OCI-LY7 (cell line): ENCODE data around the gene EYS. TPM values are rescaled to one million over a fixed set of nuclear protein-coding genes. Genes with fewer than 3 reads are reported as not detected.
"Not testable (repeated sequence)": the region's sequence is repeated elsewhere in the genome, so short reads cannot be mapped to it uniquely, and the experiment has no call there.

Experiments used
- BruUV-seq: library from RNA; stranded (reverse); fragments of 400-500 nt; replicated peaks from 2 replicates; lab custom pipeline; 2021; lab: Mats Ljungman, UMichigan
- CTCF ChIA-PET: fragments of 300-600 bp; sonication (Branson Sonifier 250); formaldehyde crosslinking; loops from one replicate; lab custom pipeline; 2022; ENCODE audit warnings: antibody characterized with exemption; ENCODE audit not compliant: unreplicated experiment; lab: Charles Lee
- POLR2A ChIA-PET: fragments of 300-600 bp; sonication (Branson Sonifier 250); formaldehyde crosslinking; loops from one replicate; lab custom pipeline; 2022; ENCODE audit warnings: antibody characterized with exemption; lab: Charles Lee
- DNase-seq: peaks from one replicate; pipeline ENCODE4 v3.0.0-alpha.2; 2015; ENCODE audit warnings: low spot score
- H2AFZ ChIP-seq: fragments of 200-600 bp; sonication (generic), shearing (Covaris generic); 2 replicates; pipeline ENCODE4 v1.6.1; 2014; ENCODE audit warnings: mild to moderate bottlenecking, antibody characterized with exemption, low read length, moderate library complexity
- H3K27ac ChIP-seq: fragments of 200-600 bp; sonication (generic); 2 replicates; pipeline ENCODE4 v1.5.1; 2014; ENCODE audit warnings: mixed run types, low read depth, mild to moderate bottlenecking, moderate library complexity, low read length, inconsistent platforms; ENCODE audit not compliant: poor library complexity, severe bottlenecking
- H3K36me3 ChIP-seq: fragments of 200-600 bp; sonication (generic); 2 replicates; pipeline ENCODE4 v1.6.1; 2014; ENCODE audit warnings: mild to moderate bottlenecking, antibody characterized with exemption, low read length, moderate library complexity, mixed read lengths; ENCODE audit not compliant: insufficient read depth
- H3K4me1 ChIP-seq: fragments of 200-600 bp; sonication (generic); 2 replicates; pipeline ENCODE4 v1.5.1; 2014; ENCODE audit warnings: mild to moderate bottlenecking, low read length; ENCODE audit not compliant: insufficient read depth, poor library complexity, severe bottlenecking
- H3K4me2 ChIP-seq: fragments of 200-600 bp; sonication (generic); 2 replicates; pipeline ENCODE4 v1.6.1; 2014; ENCODE audit warnings: mild to moderate bottlenecking, low read length
- H3K4me3 ChIP-seq: fragments of 200-600 bp; sonication (generic); 2 replicates; pipeline ENCODE4 v1.5.1; 2014; ENCODE audit warnings: mild to moderate bottlenecking, low read depth, low read length; ENCODE audit not compliant: poor library complexity, severe bottlenecking
- H3K79me2 ChIP-seq: fragments of 200-600 bp; sonication (generic); 2 replicates; pipeline ENCODE4 v1.6.1; 2016; ENCODE audit warnings: low read depth, mild to moderate bottlenecking, low read length, moderate library complexity, mixed read lengths; ENCODE audit not compliant: insufficient read depth
- H3K9me2 ChIP-seq: fragments of 200-600 bp; sonication (generic); 2 replicates; pipeline ENCODE4 v1.6.1; 2016; ENCODE audit warnings: mild to moderate bottlenecking, low read length, mixed read lengths; ENCODE audit not compliant: insufficient read depth
- H3K9me3 ChIP-seq: fragments of 200-600 bp; sonication (generic); 2 replicates; pipeline ENCODE4 v1.6.1; 2014; ENCODE audit warnings: mild to moderate bottlenecking, mixed run types, low read length, mixed read lengths
- H4K20me1 ChIP-seq: fragments of 200-600 bp; sonication (generic); 2 replicates; pipeline ENCODE4 v1.6.1; 2014; ENCODE audit warnings: mild to moderate bottlenecking, antibody characterized with exemption, low read length, moderate library complexity, mixed read lengths; ENCODE audit not compliant: insufficient read depth
- CTCF ChIP-seq: fragments of 200-600 bp; sonication (generic); conservative IDR thresholded peaks from 2 replicates; pipeline ENCODE4 v1.5.1; 2014; ENCODE audit warnings: mild to moderate bottlenecking, antibody characterized with exemption, low read length, moderate library complexity, mixed read lengths
- EZH2phosphoT487 ChIP-seq: fragments of 200-600 bp; sonication (generic); IDR thresholded peaks from 2 replicates; pipeline ENCODE4 v1.6.1; 2018; ENCODE audit warnings: low read depth, borderline replicate concordance, mild to moderate bottlenecking, mixed run types, antibody characterized with exemption, low read length, moderate library complexity, mixed read lengths
- intact Hi-C: fragments of 100-400 bp; cut with micrococcal nuclease; formaldehyde crosslinking; loops from one replicate; pipeline ENCODE4 v1.10.0; 2022; ENCODE audit not compliant: unreplicated experiment
- total RNA-seq, 2 experiments: library from RNA; depleted of rRNA in 1 of 2; stranded (reverse); fragments of >200 nt in 1 of 2; shearing (Covaris generic) in 1 of 2; gene quantifications; 2 replicates each; pipeline ENCODE4 v1.2.3, GENCODE V29; 2014 to 2022

EYS gene
- total RNA-seq, 2 experiments from 2014 or later, result not detected

- H3K9me3 ChIP-seq, result no peaks in the 10 kb centered on the region
- H4K20me1 ChIP-seq, result no peaks in the 10 kb centered on the region
- no peaks in the 10 kb centered on the region for H3K36me3 ChIP-seq
- no peak overlapping the region for H3K4me2 ChIP-seq
- H3K4me3 ChIP-seq, result no peak overlapping the region
- H3K4me1 ChIP-seq, result no peaks in the 10 kb centered on the region
- no peaks in the 10 kb centered on the region for H3K9me2 ChIP-seq
- no peak overlapping the region for H3K27ac ChIP-seq
- ChIA-PET POLR2A (no interaction called here), CTCF (no interaction called here)
- no TSS peak for BruUV-seq
- DNase-seq, result no peak
- no peaks in the 10 kb centered on the region for H3K79me2 ChIP-seq
- H2AFZ ChIP-seq, result no peak overlapping the region
- TF ChIP-seq EZH2phosphoT487, result no peak
- no peak for TF ChIP-seq CTCF
- intact Hi-C loops, result no loop called here
Observed at GRCh38 chr6:65595540-65595939, 111.5 kb downstream of the EYS start.

GRCh38 chr6:65570340-65570739 lies 136.7 kb downstream of the EYS start:
- CTCF ChIA-PET, result no interaction called here
- Histone ChIP-seq H2AFZ (no peak overlapping the region), H3K9me2 (no peaks in the 10 kb centered on the region), H4K20me1 (no peaks in the 10 kb centered on the region), H3K79me2 (no peaks in the 10 kb centered on the region), H3K27ac (no peak overlapping the region), H3K9me3 (no peaks in the 10 kb centered on the region), H3K4me2 (no peak overlapping the region), H3K4me1 (no peaks in the 10 kb centered on the region), H3K4me3 (no peak overlapping the region), H3K36me3 (no peaks in the 10 kb centered on the region)
- DNase-seq, result no peak
- POLR2A ChIA-PET, result no interaction called here
- TF ChIP-seq CTCF, result no peak
- TF ChIP-seq EZH2phosphoT487, result no peak
- BruUV-seq, result no TSS peak
- intact Hi-C loops, result no loop called here

- BruUV-seq, result no TSS peak
- no peaks in the 10 kb centered on the region for H3K36me3 ChIP-seq
- intact Hi-C loops, result no loop called here
- no peak for TF ChIP-seq EZH2phosphoT487
- TF ChIP-seq CTCF, result no peak
- no peak overlapping the region for H2AFZ ChIP-seq
- H3K79me2 ChIP-seq, result no peaks in the 10 kb centered on the region
- no peaks in the 10 kb centered on the region for H3K4me1 ChIP-seq
- no peak overlapping the region for H3K4me3 ChIP-seq
- ChIA-PET POLR2A (interaction anchor here (0.6 to 0.7 kb wide), 2 partner anchors 372 to 782 kb away, joined by 3 read pairs; no protein-coding TSS in a partner anchor), CTCF (no interaction called here)
- H3K9me2 ChIP-seq, result no peaks in the 10 kb centered on the region
- no peaks in the 10 kb centered on the region for H4K20me1 ChIP-seq
- H3K4me2 ChIP-seq, result no peak overlapping the region
- no peak for DNase-seq
- no peaks in the 10 kb centered on the region for H3K9me3 ChIP-seq
- no peak overlapping the region for H3K27ac ChIP-seq
Observed at GRCh38 chr6:65569505-65569904, 137.5 kb downstream of the EYS start.

GRCh38 chr6:65569056-65569455 lies 138.0 kb downstream of the EYS start:
- BruUV-seq, H3K4me1 ChIP-seq, H3K9me2 ChIP-seq, H4K20me1 ChIP-seq, H3K9me3 ChIP-seq, intact Hi-C loops, H3K27ac ChIP-seq, POLR2A ChIA-PET, H3K4me3 ChIP-seq, H2AFZ ChIP-seq, H3K4me2 ChIP-seq, H3K79me2 ChIP-seq, DNase-seq, CTCF ChIA-PET, H3K36me3 ChIP-seq: not testable (repeated sequence)
